Measurements from ENCODE around the gene SH3GLB1. TPM values are rescaled to one million over a fixed set of nuclear protein-coding genes. Genes with fewer than 3 reads are reported as not detected.

SH3GLB1 gene
- total and polyA plus RNA-seq, 9 of the 15 experiments (the other 6 are each of a cell fraction or from before 2014, with no cell fraction given) = 8.6 to 34.2 (median 24.2) TPM

DNA sequence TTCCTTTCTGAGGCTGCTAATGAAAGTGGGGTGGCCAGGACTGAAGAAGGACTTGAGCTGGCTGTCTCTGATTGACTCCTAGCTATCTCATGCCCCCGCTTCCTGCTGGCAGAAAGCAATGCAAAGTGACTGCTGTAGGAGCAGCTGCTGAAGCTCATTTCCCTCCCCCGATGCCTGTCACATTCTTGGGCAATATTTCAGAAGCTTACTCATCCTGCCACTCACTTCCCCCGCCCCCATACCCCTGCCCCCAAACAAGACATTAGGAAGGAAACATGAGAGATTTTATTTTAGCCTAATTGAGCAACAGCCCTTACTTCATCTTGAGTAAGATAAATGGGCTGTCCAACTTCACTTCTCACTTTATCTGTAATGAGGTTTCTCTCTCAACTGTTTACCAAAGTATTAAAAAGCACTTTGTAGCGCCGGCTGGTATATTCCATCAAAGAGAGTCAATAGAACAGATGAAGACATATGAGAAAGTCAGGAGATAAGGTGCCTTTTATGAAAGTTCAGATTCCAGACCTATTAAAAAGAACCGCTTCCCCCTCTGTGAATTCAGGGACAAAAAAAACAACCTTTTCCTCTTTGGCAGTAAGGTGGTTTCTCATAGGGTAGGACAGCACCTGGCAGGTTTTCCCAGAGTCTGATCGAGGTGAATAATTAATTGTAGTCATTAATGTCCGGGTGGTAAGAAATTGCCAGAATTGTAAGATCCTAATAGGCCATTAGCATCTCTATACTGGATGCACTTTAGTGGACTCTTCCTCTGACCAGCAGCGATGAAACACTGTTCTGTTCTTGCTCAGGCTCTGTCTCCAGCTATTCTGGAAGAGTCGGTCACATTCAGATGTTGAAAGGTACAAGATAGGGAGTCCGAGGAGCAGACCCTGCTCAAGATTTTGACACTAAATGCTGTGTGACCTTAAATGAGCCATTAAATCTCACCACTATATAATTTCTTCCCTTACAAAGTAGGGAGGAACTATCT, 70.2 kb downstream of the SH3GLB1 start (continued):
- TF ChIP-seq, protein P1, sequence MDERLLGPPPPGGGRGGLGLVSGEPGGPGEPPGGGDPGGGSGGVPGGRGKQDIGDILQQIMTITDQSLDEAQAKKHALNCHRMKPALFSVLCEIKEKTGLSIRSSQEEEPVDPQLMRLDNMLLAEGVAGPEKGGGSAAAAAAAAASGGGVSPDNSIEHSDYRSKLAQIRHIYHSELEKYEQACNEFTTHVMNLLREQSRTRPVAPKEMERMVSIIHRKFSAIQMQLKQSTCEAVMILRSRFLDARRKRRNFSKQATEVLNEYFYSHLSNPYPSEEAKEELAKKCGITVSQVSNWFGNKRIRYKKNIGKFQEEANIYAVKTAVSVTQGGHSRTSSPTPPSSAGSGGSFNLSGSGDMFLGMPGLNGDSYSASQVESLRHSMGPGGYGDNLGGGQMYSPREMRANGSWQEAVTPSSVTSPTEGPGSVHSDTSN (CRISPR knock-in tag; IDR thresholded peaks at IDR 0.05; ENCODE audit: low read depth) = peak; percentile 56
- TF ChIP-seq, protein P1 (tag; conservative IDR thresholded peaks at IDR 0.05; ENCODE audit: low read depth) = peak; percentile 94
- TF ChIP-seq TRIM24 (IDR thresholded peaks at IDR 0.05) (peak; percentile 28 to 48; a peak in 1 of 4 replicates), ZNF12 (CRISPR knock-in tag; IDR thresholded peaks at IDR 0.05) (no peak), FOSL1 (tag; conservative IDR thresholded peaks at IDR 0.05) (peak; percentile 78), MYNN (IDR thresholded peaks at IDR 0.05) (peak; percentile 67; the same call in 1 of the 2 replicates), MYNN (CRISPR knock-in tag; IDR thresholded peaks at IDR 0.05) (no peak), ZNF431 (CRISPR knock-in tag; IDR thresholded peaks at IDR 0.05) (no peak), ETV1 (tag; conservative IDR thresholded peaks at IDR 0.05; ENCODE audit: low read depth) (0 out of 2 replicates have a peak, but pooled peaks have one; percentile 30), HDAC6 (IDR thresholded peaks at IDR 0.05; ENCODE audit: low read depth, low read length) (no peak), NFE2 (IDR thresholded peaks at IDR 0.05; ENCODE audit: low read depth) (no peak; the same call in 1 of the 2 replicates), POLR2B (IDR thresholded peaks at IDR 0.05; ENCODE audit: low read depth, partially characterized antibody) (no peak), CBX8 (IDR thresholded peaks at IDR 0.05; ENCODE audit: borderline replicate concordance, extremely low read depth, low read depth, low read length, poor library complexity, severe bottlenecking) (no peak), MAZ (CRISPR knock-in tag; conservative IDR thresholded peaks at IDR 0.05 in 1 of 2, IDR thresholded peaks at IDR 0.05 in 1 of 2) (peak in 1 of 2 experiments; percentile 56; a peak in 1 of 4 replicates), KDM1A (IDR thresholded peaks at IDR 0.05) (peak; percentile 60 to 67)
- TF ChIP-seq, protein P2, sequence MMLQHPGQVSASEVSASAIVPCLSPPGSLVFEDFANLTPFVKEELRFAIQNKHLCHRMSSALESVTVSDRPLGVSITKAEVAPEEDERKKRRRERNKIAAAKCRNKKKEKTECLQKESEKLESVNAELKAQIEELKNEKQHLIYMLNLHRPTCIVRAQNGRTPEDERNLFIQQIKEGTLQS (IDR thresholded peaks at IDR 0.05) = peak; percentile 65
- TF ChIP-seq, protein P2 (CRISPR knock-in tag; conservative IDR thresholded peaks at IDR 0.05) = no peak
- TF ChIP-seq, protein P3, sequence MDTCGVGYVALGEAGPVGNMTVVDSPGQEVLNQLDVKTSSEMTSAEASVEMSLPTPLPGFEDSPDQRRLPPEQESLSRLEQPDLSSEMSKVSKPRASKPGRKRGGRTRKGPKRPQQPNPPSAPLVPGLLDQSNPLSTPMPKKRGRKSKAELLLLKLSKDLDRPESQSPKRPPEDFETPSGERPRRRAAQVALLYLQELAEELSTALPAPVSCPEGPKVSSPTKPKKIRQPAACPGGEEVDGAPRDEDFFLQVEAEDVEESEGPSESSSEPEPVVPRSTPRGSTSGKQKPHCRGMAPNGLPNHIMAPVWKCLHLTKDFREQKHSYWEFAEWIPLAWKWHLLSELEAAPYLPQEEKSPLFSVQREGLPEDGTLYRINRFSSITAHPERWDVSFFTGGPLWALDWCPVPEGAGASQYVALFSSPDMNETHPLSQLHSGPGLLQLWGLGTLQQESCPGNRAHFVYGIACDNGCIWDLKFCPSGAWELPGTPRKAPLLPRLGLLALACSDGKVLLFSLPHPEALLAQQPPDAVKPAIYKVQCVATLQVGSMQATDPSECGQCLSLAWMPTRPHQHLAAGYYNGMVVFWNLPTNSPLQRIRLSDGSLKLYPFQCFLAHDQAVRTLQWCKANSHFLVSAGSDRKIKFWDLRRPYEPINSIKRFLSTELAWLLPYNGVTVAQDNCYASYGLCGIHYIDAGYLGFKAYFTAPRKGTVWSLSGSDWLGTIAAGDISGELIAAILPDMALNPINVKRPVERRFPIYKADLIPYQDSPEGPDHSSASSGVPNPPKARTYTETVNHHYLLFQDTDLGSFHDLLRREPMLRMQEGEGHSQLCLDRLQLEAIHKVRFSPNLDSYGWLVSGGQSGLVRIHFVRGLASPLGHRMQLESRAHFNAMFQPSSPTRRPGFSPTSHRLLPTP (IDR thresholded peaks at IDR 0.05; ENCODE audit: borderline replicate concordance, extremely low read depth, insufficient read length) = no peak
- TF ChIP-seq, protein P4, sequence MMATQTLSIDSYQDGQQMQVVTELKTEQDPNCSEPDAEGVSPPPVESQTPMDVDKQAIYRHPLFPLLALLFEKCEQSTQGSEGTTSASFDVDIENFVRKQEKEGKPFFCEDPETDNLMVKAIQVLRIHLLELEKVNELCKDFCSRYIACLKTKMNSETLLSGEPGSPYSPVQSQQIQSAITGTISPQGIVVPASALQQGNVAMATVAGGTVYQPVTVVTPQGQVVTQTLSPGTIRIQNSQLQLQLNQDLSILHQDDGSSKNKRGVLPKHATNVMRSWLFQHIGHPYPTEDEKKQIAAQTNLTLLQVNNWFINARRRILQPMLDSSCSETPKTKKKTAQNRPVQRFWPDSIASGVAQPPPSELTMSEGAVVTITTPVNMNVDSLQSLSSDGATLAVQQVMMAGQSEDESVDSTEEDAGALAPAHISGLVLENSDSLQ (IDR thresholded peaks at IDR 0.05) = peak; percentile 91

All from K562 (cell line).